ENCODE data around the gene NAGLU. TPM values are rescaled to one million over a fixed set of nuclear protein-coding genes. Genes with fewer than 3 reads are reported as not detected.

Gene NAGLU
- total and polyA plus RNA-seq, 2 of the 13 experiments (the other 11 are each of a cell fraction or from before 2014, with no cell fraction given) = 28.2 to 40.1 TPM

GRCh38 chr17:42553866-42554249 lies 17.8 kb downstream of the NAGLU start (continued):
- no peak for TF ChIP-seq HHEX (CRISPR knock-in tag; IDR thresholded peaks at IDR 0.05)
- TF ChIP-seq ZBTB33 (CRISPR knock-in tag; IDR thresholded peaks at IDR 0.05) = peak; percentile 59; the same call in 1 of the 2 replicates
- TF ChIP-seq CENPX (CRISPR knock-in tag; IDR thresholded peaks at IDR 0.05) = no peak
- TF ChIP-seq RAD21 (CRISPR knock-in tag; IDR thresholded peaks at IDR 0.05) = no peak
- 0 out of 2 replicates have a peak, but pooled peaks have one; percentile 0 for TF ChIP-seq SKIL (CRISPR knock-in tag; IDR thresholded peaks at IDR 0.05; ENCODE audit: borderline replicate concordance)

- CTCF ChIA-PET (ENCODE audit: low intra/inter-chr PET ratio, low total read pairs) = interaction anchor here (0.9 kb wide), 1 partner anchor 27 kb away, joined by 3 read pairs; no protein-coding TSS in a partner anchor
- Histone ChIP-seq H3K27ac (ENCODE audit: extremely low read length, insufficient read depth, low read length) (peak overlapping the region; percentile 87), H3K36me3 (replicated peaks in 1 of 2; ENCODE audit: control insufficient read depth in 1 of 2, insufficient read depth in 2 of 2, low read length in 2 of 2) (no peaks in the 10 kb centered on the region), H3K79me2 (ENCODE audit: insufficient read depth, low read length) (peaks cover 18% of the 10 kb centered on the region), H3K27me3 (ENCODE audit: control insufficient read depth in 1 of 2, insufficient read depth in 2 of 2, low read length in 2 of 2) (no peaks in the 10 kb centered on the region; a peak in 1 of 5 replicates), H2AFZ (ENCODE audit: low read length) (no peak overlapping the region), H4K20me1 (ENCODE audit: insufficient read depth, low read length) (no peaks in the 10 kb centered on the region), H3K4me1 (ENCODE audit: insufficient read depth, low read length) (peaks cover 52% of the 10 kb centered on the region), H3K4me3 (replicated peaks in 1 of 3; ENCODE audit: insufficient read depth in 1 of 3, low read depth in 2 of 3, low read length in 3 of 3) (peak overlapping the region; percentile 88 to 100 (median 94)), H3K4me2 (ENCODE audit: low read depth, low read length) (peak overlapping the region; percentile 100), H3K9ac (ENCODE audit: insufficient read depth, low read depth, low read length) (peak overlapping the region; percentile 97), H3K9me3 (ENCODE audit: low read length) (no peaks in the 10 kb centered on the region)
- DNase-seq (ENCODE audit: low spot score) (peak; percentile 86), ATAC-seq (peak; percentile 81), FAIRE-seq (peak; percentile 4)
- POLR2A ChIA-PET = interaction anchor here (0.5 to 4.4 kb wide), 14 partner anchors 9 to 166 kb away, joined by 3 to 80 read pairs (median 9); partner anchors contain the start of genes COASY, MLX, NAGLU and PLEKHH3
- 3% methylated on average over 25 of the region's 82 CpGs for WGBS (ENCODE audit: low lambda C conversion rate)
- in situ Hi-C loops (cut with HindIII; ENCODE audit: extremely low pct_ligation_motif_present, low pct_unique_long_range_greater_than_20kb) = no loop called here
- intact Hi-C loops (cut with micrococcal nuclease; ENCODE audit: unreplicated experiment) = no loop called here
- BruUV-seq (replicated peaks) = TSS peak; percentile 75
- TF ChIP-seq ZNF720 (CRISPR knock-in tag; IDR thresholded peaks at IDR 0.05) (no peak), MYNN (CRISPR knock-in tag; IDR thresholded peaks at IDR 0.05; ENCODE audit: low read depth) (no peak; the same call in 1 of the 2 replicates), HDAC2 (CRISPR knock-in tag; IDR thresholded peaks at IDR 0.05) (peak; percentile 89), GTF3A (CRISPR knock-in tag; conservative IDR thresholded peaks at IDR 0.05) (peak; percentile 89; the same call in 1 of the 2 replicates), ERF (CRISPR knock-in tag; IDR thresholded peaks at IDR 0.05) (peak; percentile 98), HMG20A (CRISPR knock-in tag; IDR thresholded peaks at IDR 0.05; ENCODE audit: borderline replicate concordance) (peak; percentile 20; the same call in 1 of the 2 replicates), ZNF558 (CRISPR knock-in tag; IDR thresholded peaks at IDR 0.05; ENCODE audit: borderline replicate concordance) (peak; percentile 89; the same call in 1 of the 2 replicates), ELF1 (CRISPR knock-in tag; IDR thresholded peaks at IDR 0.05) (peak; percentile 93), KDM2A (CRISPR knock-in tag; IDR thresholded peaks at IDR 0.05; ENCODE audit: borderline replicate concordance, low read depth) (peak; percentile 98), GZF1 (CRISPR knock-in tag; IDR thresholded peaks at IDR 0.05) (peak; percentile 26; the same call in 1 of the 2 replicates), THRA (CRISPR knock-in tag; IDR thresholded peaks at IDR 0.05; ENCODE audit: borderline replicate concordance) (peak; percentile 88)
These were observed 18.4 kb downstream of the NAGLU start for GRCh38 chr17:42554250-42555121.

All from HepG2 (cell line).